ENCODE results near the gene RNU5B-1.
"Not testable (repeated sequence)": the region's sequence is repeated elsewhere in the genome, so short reads cannot be mapped to it uniquely, and the experiment has no call there.

RNU5B-1 gene

DNA sequence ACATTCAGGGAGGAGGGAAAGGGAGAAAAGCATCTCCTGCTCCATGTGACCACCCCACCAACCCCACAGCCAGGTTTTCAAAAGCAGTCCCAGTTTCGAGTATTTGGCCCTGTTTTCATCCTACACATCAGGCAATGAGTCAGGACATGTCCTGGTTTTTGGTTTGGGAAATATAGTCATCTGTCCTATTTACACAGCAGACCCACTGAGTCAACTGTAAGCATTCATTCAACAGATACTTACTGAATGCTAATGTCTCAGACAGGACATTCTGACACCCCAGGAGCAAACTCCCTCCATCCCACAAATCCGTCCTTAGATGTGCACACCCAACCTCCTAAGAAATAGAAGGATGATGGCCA, 40.4 kb downstream of the RNU5B-1 start:
- DNase-seq = no peak

DNA sequence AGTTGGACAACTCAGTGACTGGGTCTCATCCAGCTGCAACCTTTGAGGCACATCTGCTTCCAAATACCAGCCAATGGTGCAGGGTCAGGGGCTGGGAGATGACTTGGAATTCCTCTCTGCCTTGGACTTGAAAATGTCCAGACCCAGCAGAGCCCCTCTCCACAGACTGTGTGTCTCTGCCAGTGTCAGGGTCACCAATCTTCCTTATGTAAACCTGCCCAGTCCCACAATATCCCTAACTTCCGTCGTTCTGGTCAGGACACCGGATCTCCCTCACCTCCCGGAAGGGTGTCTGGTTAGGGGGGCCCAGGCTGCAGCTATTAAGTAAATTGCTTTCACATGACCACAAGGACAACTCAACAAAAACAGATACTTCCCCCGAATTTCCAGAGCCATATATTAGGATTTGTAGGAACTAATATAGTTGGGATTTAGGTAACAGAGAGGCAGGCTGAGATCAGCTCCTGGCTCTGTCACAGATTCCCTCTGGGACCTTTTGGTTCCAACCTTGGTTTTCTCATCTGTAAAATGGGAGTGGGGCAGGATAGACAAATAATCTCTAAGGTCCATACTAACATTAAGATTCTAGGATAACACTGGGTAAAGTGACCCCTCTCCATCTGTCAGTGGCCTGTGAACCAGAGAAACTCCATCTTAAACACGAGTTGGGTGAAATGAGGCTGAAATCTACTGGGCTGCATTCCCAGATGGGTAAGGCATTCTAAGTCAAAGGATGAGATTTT, 42.5 kb downstream of the RNU5B-1 start:
- DNase-seq = no peak

DNA sequence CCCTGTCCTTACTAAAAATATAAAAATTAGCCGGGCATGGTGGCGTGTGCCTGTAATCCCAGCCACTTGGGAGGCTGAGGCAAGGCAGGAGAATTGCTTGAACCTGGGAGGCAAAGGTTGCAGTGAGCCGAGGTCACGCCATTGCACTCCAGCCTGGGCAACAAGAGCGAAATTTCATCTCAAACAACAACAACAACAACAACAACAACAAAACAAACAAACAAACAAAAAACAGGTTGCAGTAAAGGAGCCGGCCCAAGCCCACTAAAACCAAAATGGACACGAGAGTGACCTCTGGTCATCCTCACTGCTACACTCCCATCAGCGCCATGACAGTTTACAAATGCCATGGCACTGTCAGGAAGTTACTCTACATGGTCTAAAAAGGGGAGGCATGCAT, 43.3 kb downstream of the RNU5B-1 start:
- DNase-seq = not testable (repeated sequence)

DNA sequence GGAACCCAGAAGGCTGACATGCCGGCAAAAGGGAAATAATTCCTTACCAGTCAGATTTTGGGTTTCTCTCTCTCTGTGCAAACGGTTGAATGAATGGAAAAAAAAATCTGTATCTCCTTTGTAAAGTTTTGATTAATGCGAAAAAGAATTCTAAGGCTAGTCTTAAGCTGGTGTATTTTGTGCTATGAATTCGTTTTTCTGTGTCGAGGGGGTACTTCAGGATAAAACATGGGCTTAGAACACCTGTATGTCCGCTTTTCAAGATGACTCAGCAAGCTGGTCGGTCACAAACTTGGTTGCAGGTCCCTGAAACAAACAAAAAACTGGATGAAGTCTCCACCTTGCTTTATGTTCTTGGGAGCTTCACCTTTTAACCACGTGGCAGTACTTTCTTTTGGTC, 44.9 kb downstream of the RNU5B-1 start:
- no peak for DNase-seq

DNA sequence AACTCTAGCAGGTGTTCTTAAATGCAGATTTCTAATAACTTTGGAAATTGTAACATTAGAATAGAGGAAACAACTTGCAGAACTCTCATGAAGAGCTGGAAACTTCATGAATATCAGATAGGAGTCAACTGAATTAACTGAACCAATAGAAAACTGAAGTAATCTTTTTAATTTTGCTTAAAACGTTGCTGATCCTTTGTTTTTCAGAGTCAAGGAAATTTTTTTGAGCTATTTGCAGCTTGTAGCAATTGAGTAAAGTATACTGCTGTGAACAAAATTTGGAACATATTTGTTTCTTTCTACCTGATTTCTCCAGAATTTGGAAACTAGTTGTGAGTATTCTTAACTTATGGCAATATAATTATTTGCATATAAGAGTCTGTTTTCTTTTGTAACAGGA, 47.5 kb downstream of the RNU5B-1 start:
- DNase-seq = not testable (repeated sequence)
